Anterior cingulate cortex (tissue), 58 donors: ENCODE measurements around the gene PIK3R5.
A peak's percentile ranks its signal among the peaks of the same experiment; 100 is the strongest.

ENCODE experiments used
- DNase-seq, 58 donors: peaks; one replicate each; lab custom pipeline; 2025; lab: John Stamatoyannopoulos, UW

Gene PIK3R5

GRCh38 chr17:8928347-8928746, 37.2 kb downstream of the PIK3R5 start:
- no peak for DNase-seq

GRCh38 chr17:8927395-8927794, 38.1 kb downstream of the PIK3R5 start:
- DNase-seq, result no peak

DNA sequence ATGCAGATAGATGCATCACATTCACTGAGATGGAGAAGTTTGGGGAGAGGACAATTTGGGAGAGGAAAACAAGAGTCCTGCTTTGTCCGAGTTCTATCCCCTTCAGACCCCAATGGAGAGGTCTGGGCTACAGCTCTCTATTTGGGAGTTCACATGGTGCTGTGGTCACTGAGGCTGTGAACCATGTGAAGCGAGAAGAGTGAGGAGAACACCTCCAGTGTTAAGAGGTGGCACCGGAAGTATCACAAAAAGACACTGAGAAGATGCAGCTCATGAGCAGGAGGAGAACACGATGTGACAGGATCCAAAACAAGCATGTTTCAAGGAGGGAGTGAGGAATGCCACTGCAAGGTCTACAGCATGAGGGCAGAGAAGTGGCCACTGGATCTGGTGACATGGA, 39.7 kb downstream of the PIK3R5 start:
- no peak for DNase-seq

DNA sequence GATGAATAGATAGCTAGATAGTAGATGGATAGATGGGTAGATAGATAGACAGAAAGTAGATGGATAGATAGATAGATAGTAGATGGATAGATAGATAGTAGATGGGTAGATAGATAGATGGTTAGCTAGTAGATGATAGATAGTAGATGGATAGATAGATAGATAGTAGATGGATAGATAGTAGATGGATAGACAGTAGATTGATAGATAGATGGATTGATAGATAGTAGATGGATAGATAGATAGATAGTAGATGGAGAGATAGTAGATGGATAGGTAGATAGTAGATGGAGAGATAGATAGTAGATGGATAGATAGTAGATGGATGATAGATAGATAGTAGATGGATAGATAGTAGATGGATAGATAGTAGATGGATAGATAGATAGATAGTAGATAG, 40.4 kb downstream of the PIK3R5 start:
- DNase-seq, result no peak

GRCh38 chr17:8924595-8924994, 40.9 kb downstream of the PIK3R5 start:
- no peak for DNase-seq

- no peak for DNase-seq
Measured at GRCh38 chr17:8923762-8924161, 41.7 kb downstream of the PIK3R5 start.

DNA sequence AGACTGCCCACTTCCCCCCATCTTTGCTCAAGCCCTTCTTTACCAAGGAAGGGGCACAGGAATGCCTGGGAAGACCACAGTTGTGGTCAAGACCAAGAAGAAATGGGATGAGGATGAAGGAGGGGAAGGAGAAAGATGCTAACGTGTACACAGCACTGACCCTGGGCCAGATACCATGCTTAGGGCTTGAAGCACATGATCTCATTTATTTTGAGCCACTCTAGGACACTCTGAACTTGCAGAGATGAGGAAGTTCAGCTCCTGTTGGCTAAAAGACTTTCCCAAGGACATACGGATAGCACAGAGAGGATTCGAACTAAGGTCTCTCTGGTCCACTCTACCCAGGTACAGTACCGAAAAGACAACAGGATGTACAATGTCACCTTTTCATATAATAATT, 42.6 kb downstream of the PIK3R5 start:
- no peak for DNase-seq

DNA sequence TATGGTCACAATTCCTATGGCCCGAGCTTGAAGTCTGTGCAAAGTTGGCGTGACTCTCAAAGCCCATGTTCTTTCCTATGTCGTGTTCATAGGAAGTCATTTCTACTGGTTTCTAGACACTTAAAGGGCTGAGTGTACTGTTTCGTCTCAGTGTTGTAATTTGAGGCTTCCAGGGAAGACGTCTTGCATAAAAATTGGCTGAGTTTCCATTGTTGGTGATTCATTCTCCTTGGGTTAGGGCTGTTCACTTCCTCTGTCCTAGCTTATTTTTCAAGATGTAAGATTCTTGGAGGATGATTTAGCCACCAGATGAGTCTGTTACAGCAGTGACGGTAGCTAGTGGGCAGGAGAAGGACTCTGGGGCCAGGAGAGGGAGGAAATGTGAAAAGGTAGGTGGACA, 43.1 kb downstream of the PIK3R5 start:
- peak in 1 of 58 donors; percentile 10 for DNase-seq

DNA sequence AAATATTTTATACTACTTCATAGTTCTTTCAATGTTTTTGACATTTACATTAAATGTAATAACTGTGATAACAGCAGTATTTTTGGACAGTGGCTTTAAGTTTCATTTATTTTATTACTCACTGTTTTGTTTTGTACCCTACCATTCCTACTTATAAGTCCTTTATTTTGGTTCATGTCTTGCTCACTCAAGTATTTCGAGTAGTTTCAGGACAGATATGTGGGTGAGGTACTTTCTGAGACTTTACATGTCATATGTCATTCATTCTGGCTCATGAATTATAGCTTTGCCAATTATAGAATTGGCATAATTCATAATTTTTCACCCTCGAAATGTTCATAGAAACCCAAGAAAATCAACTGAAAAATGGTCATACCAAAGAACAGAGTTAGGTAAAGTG, 44.4 kb downstream of the PIK3R5 start:
- no peak for DNase-seq

GRCh38 chr17:8918807-8919465, 46.6 kb downstream of the PIK3R5 start:
- DNase-seq, result no peak

DNA sequence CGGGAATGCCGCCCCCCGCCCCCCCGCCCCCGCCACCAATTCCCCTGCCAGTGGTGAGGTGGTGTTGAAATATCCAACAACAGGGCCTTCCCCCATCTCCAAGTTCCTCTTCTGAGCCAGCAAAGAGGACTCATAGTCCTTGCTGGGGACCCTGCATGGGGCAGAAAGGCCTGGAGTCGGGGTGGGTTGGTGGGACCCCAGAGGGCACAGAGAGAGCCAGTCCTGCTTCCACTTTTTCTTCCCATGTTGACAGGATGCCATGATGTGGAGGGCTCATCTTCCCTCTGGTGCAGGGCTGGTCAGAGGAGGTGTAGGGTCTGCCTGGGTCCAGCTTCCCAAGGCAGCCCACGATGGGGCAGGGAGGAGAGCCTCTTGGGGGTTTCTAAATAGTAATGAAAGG, 49.0 kb downstream of the PIK3R5 start:
- DNase-seq, result no peak

- no peak for DNase-seq
Measured at GRCh38 chr17:8914554-8914953, 51.0 kb downstream of the PIK3R5 start.

DNA sequence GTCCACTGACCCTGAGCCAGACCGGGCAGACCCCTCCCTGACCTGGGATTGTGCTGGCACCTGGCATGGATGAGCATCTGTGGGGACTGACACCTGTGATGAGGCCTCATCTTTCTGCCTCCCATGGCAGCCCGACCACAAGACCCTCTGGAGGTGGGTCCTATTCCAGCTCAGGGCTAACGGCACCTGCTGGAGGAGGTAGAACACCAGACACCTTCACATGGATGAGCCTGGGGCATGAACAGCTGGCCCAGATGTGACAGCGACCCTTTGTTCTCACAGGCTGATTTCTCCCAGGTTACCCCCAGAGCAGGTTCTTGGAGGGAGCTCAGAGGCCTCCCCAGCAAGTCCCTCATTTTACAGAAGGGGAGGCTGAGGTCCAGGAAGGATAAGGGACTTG, 51.6 kb downstream of the PIK3R5 start:
- no peak for DNase-seq

GRCh38 chr17:8913091-8913490, 52.4 kb downstream of the PIK3R5 start:
- DNase-seq, result no peak

- DNase-seq, result no peak
Measured at GRCh38 chr17:8912084-8912981, 53.2 kb downstream of the PIK3R5 start.

GRCh38 chr17:8910969-8911604, 54.4 kb downstream of the PIK3R5 start:
- DNase-seq, result no peak

DNA sequence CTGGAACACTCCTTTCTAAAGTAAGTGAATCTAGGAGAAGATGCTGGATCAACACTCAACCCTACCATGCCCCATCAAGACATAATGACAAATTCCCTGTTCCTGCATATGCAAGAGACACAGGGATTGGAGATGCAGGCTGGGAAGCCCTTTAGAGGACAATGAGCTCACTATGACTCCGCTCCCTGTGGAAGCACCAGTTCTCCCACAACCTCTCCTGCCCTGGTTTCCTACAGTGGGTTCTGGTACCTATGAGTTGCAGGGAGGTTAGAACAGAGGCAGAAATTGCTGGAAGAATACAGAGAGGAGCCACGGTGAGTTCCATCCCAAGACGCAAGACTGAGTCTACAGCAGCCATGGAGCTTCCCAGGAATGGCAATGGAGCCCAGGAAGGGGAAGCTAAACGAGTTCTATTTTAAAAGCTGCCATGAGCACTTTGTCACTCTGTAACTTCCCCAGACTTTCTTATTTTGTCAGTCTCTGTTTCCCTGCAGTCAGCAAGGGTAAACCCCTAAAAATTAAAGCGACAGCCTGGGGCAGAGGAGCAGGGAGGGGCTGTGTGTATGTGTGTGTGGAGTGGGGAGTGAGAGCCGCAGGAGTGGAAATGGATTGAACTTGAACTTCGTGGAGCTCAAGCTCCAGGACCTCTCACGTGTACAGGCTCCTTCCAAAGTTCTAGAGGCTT, 55.8 kb downstream of the PIK3R5 start:
- no peak for DNase-seq

DNA sequence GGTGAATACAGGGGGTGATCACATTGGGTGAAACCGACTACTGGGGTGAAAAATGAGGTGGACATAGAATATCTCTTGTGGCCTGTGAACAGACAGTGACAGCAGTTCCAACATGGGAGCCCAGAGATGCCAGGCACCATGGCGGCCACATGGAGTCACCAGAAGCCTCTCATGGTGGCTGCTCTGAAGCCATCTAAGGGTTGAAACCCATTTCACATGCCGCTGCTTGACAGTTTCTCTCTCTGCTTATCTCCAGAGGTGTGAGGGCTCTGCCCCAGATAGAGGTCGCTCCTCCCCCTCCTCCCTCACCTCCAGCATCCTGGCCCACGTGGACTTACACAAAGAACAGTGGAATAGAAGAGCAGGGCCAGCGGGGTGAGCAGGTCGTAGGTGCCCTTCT, 60.2 kb downstream of the PIK3R5 start:
- DNase-seq, result no peak

DNA sequence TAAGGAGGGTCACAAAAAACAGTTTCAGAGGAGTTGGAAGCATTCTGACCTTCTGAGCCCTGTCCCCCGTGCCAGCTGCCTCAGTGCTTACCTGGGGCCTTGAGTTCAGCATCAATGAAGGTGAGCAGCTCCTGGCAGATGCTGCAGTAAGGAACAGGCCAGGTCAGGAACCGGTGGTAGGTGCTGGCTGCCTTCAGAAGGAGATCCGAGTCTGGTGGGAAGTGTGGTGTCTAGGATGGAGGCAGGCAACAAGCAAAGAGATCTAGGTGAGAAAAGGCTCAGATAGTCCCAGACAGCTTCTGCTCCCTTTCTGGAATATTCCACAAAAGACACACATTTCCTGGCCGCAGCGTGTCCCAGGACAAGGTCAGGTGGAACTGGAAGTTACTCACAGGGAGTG, 60.8 kb downstream of the PIK3R5 start:
- DNase-seq, result no peak

DNA sequence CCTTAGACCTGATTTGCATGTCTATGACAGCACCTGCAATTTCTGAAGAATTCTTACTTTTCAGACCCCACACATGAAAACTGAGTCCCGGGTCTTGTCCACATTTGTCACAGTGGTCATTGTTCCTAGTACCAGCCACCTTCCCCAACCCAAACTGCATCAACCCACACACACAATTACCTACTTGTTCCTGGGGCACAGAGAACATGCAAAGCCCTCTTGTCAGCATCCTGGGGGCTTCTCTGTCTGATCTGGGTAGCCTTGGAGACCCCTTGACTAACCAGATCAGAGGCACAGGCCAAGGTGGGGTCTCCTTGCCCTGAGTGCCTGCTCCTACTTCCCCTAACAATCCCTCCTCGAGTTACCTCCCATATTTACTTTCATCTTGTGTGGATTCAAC, 61.3 kb downstream of the PIK3R5 start:
- no peak for DNase-seq
